Thyroid gland (tissue), 4 donors: Measurements from ENCODE around the gene BBS9. TPM values are rescaled to one million over a fixed set of nuclear protein-coding genes. Genes with fewer than 3 reads are reported as not detected.

Experiments used
- DNase-seq, 2 donors: peaks; one replicate each; pipeline ENCODE4 v3.0.0-alpha.2; 2019
- H3K27ac ChIP-seq, 3 donors: fragments of 200-600 bp; sonication (generic); 1 replicate in 2 of 3; 2 replicates in 1 of 3; pipeline ENCODE4 v1.5.1; 2016 to 2019; ENCODE audit warnings: mild to moderate bottlenecking in 1 of 3, moderate library complexity in 1 of 3
- H3K27me3 ChIP-seq: fragments of 200-600 bp; sonication (generic); one replicate; pipeline ENCODE4 v1.5.1; 2019
- H3K36me3 ChIP-seq, 2 donors: fragments of 200-600 bp; sonication (generic); one replicate each; pipeline ENCODE4 v1.5.1; 2016 to 2019
- H3K4me1 ChIP-seq, 2 donors: fragments of 200-600 bp; sonication (generic); one replicate each; pipeline ENCODE4 v1.5.1; 2017 to 2019
- H3K4me3 ChIP-seq, 3 donors: fragments of 200-600 bp; sonication (generic); replicated peaks in 1 of 3; 1 replicate in 2 of 3; 2 replicates in 1 of 3; pipeline ENCODE4 v1.5.1; 2016; ENCODE audit warnings: mild to moderate bottlenecking in 1 of 3
- H3K9me3 ChIP-seq: fragments of 200-600 bp; sonication (generic); one replicate; pipeline ENCODE4 v1.5.1; 2017
- POLR2A ChIP-seq, 2 donors: fragments of 450-650 bp; IDR thresholded peaks; one replicate each; pipeline ENCODE4 v1.6.1; 2017; ENCODE audit warnings: antibody characterized with exemption in 2 of 2, mild to moderate bottlenecking in 2 of 2, moderate library complexity in 1 of 2
- WGBS, 2 donors: methylation state at CpG; one replicate each; pipeline ENCODE4 v1.1.5; 2017; 5-methylcytosine and 5-hydroxymethylcytosine counted together
- intact Hi-C: fragments of 100-400 bp; cut with DNase I; formaldehyde crosslinking; loops from one replicate; pipeline ENCODE4 v1.15.1; 2023
- total RNA-seq, 4 donors: library from RNA; depleted of rRNA; stranded (reverse); fragments of >200 nt; gene quantifications; one replicate each; pipeline ENCODE4 v1.2.3, GENCODE V29; 2016
- TF ChIP-seq, protein P1 (sequence below), 6 experiments: fragments of 200-600 bp in 3 of 6; fragments of 450-650 bp in 3 of 6; sonication (generic) in 3 of 6; IDR thresholded peaks; one replicate each; pipeline ENCODE4 v1.5.1; 2016 to 2019; ENCODE audit warnings: antibody characterized with exemption in 6 of 6, mild to moderate bottlenecking in 2 of 6, inconsistent platforms in 1 of 6, moderate library complexity in 1 of 6

BBS9 gene
- total RNA-seq, 4 donors from 2014 or later = 59.2 to 84.8 (median 73.1) TPM

DNA sequence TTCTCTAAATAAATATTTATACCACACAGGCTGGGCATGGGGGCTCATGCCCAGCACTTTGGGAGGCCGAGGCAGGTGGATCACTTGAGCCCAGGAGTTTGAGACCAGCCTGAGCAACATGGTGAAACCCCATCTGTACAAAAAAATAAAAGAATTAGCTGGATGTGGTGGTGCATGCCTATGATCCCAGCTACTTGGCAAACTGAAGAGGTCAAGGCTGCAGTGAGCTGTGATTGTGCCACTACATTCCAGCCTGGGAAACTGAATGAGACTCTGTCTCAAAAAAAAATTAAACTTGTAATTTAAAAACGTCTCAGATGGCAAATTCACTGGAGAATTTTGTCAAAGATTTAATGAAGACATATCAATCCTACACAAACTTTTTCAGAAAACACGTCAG is 498.4 kb downstream of the BBS9 start:
- Histone ChIP-seq H3K36me3 (no peaks in the 10 kb centered on the region), H3K4me3 (no peak overlapping the region), H3K4me1 (no peaks in the 10 kb centered on the region), H3K9me3 (no peaks in the 10 kb centered on the region), H3K27me3 (no peaks in the 10 kb centered on the region), H3K27ac (no peak overlapping the region)
- WGBS, 2 donors = 75 to 82% methylated on average over 3 of the region's 3 CpGs
- no peak for DNase-seq
- intact Hi-C loops = no loop called here
- TF ChIP-seq, protein P1, sequence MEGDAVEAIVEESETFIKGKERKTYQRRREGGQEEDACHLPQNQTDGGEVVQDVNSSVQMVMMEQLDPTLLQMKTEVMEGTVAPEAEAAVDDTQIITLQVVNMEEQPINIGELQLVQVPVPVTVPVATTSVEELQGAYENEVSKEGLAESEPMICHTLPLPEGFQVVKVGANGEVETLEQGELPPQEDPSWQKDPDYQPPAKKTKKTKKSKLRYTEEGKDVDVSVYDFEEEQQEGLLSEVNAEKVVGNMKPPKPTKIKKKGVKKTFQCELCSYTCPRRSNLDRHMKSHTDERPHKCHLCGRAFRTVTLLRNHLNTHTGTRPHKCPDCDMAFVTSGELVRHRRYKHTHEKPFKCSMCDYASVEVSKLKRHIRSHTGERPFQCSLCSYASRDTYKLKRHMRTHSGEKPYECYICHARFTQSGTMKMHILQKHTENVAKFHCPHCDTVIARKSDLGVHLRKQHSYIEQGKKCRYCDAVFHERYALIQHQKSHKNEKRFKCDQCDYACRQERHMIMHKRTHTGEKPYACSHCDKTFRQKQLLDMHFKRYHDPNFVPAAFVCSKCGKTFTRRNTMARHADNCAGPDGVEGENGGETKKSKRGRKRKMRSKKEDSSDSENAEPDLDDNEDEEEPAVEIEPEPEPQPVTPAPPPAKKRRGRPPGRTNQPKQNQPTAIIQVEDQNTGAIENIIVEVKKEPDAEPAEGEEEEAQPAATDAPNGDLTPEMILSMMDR (IDR thresholded peaks at IDR 0.05) = no peak
- no peak for TF ChIP-seq POLR2A (IDR thresholded peaks at IDR 0.05)

DNA sequence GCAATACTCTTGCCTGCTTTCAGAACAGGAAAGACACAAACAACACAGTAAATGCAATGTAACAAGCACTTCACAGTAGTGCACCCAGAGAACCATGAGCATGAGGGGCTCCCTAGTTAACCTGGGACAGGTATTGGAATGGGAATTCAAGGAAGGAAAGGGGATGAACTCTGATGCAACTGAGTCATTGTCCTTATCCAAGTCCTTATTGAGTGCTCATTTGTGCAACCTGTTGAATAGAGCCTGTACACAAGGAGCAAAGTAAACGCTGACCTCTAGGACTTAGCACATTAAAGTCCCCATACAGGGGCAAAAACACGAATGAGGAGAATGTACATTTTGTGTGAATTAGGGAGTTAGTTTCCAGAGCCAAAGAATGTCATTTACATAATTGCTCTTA is 499.5 kb downstream of the BBS9 start:
- TF ChIP-seq, protein P1 (IDR thresholded peaks at IDR 0.05) = no peak
- TF ChIP-seq POLR2A (IDR thresholded peaks at IDR 0.05) = no peak
- no peak overlapping the region for H3K27ac ChIP-seq
- WGBS, 2 donors = 83 to 84% methylated on average over 2 of the region's 2 CpGs
- intact Hi-C loops = no loop called here
- H3K36me3 ChIP-seq = no peaks in the 10 kb centered on the region
- H3K4me3 ChIP-seq = no peak overlapping the region
- no peaks in the 10 kb centered on the region for H3K9me3 ChIP-seq
- H3K4me1 ChIP-seq = no peaks in the 10 kb centered on the region
- no peak for DNase-seq
- no peaks in the 10 kb centered on the region for H3K27me3 ChIP-seq

DNA sequence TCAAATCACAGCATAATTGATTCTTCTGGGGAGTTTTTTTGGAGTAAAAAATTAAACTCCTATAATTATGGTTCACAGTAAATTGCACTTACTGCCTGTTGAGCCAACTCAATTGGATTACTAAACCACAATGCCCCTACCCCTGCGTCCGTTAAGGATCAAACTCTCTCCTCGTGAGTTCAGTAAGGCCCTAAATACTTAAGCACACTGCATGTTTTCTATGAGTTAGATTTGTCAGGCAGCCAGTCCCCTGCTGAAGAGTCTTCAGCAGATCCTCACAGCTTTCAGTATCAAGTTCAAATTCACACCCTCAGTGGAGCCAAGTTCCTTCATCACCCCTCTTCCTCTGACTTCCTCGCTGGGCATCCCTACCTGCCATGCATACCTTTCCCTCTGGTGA is 501.0 kb downstream of the BBS9 start:
- WGBS, 2 donors = 90 to 91% methylated on average over 4 of the region's 4 CpGs
- Histone ChIP-seq H3K36me3 (no peaks in the 10 kb centered on the region), H3K4me3 (no peak overlapping the region), H3K4me1 (no peaks in the 10 kb centered on the region), H3K27ac (no peak overlapping the region), H3K9me3 (no peaks in the 10 kb centered on the region), H3K27me3 (no peaks in the 10 kb centered on the region)
- intact Hi-C loops = no loop called here
- DNase-seq = no peak
- TF ChIP-seq, protein P1 (IDR thresholded peaks at IDR 0.05) = no peak
- no peak for TF ChIP-seq POLR2A (IDR thresholded peaks at IDR 0.05)

DNA sequence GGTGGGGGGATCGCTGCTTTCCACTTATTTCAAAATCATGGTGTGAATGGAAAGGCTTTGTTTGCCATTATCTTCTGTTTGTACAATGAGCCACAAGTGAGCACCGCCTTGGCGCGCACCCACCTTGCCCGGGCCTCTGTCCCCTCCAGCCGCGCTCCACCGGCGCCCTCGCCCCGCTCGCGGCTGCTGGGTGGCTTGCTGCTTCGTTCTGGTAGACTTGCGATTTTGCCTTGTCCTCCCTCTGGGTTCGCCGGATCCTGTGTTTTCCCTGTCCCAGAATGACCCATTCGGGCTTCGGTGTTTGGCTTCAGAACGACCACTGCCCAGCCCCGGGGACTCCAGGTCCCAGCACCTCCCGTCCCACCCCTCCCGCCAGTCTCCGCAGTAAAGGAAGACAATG is 503.0 kb downstream of the BBS9 start:
- TF ChIP-seq POLR2A (IDR thresholded peaks at IDR 0.05) = no peak
- TF ChIP-seq, protein P1 (IDR thresholded peaks at IDR 0.05) = no peak
- Histone ChIP-seq H3K9me3 (no peaks in the 10 kb centered on the region), H3K36me3 (no peaks in the 10 kb centered on the region), H3K27ac (no peak overlapping the region), H3K27me3 (no peaks in the 10 kb centered on the region), H3K4me1 (no peaks in the 10 kb centered on the region), H3K4me3 (no peak overlapping the region)
- intact Hi-C loops = no loop called here
- DNase-seq = no peak
- 94% methylated on average over 24 of the region's 24 CpGs for WGBS, 2 donors

DNA sequence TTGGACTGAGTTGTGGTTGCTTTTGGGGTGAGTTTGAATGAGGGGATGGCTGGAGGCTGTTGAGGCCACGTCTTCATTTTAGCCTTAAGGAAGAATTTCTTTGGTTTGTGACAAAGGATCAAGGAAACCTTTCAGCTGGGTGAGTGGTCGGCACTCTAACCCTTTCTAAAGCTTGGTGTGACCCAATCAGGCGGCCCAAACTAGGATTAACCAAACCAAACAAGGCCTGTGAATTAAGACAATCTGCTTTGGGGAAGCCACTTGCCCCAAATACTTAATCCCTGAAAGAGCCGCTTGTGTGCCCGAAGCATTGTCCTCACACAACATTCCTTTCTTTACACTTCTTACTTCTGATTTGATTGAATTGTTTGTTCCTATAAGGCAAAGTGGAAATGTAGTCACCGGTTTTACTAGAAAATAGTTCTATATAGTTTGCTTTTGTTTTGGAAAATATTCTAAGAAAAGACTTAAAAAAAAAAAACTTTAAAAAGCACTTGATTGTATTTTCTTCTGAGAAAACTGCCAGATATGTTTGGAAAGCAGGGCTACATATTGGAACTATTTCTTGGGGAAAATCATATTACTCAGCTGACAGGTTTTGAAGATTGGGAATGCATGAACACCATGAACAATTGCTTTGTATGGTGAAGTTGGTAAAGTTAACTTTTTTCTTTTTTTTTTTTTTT is 503.6 kb downstream of the BBS9 start:
- TF ChIP-seq, protein P1 (IDR thresholded peaks at IDR 0.05) = no peak
- TF ChIP-seq POLR2A (IDR thresholded peaks at IDR 0.05) = no peak
- intact Hi-C loops = no loop called here
- H3K9me3 ChIP-seq = no peaks in the 10 kb centered on the region
- WGBS, 2 donors = 85 to 91% methylated on average over 6 of the region's 6 CpGs
- no peaks in the 10 kb centered on the region for H3K4me1 ChIP-seq
- no peak overlapping the region for H3K4me3 ChIP-seq
- H3K27me3 ChIP-seq = no peaks in the 10 kb centered on the region
- H3K36me3 ChIP-seq = no peaks in the 10 kb centered on the region
- no peak overlapping the region for H3K27ac ChIP-seq
- no peak for DNase-seq
